ENCODE measurements around the gene CLPX.
A peak's percentile ranks its signal among the peaks of the same experiment; 100 is the strongest.

DNA sequence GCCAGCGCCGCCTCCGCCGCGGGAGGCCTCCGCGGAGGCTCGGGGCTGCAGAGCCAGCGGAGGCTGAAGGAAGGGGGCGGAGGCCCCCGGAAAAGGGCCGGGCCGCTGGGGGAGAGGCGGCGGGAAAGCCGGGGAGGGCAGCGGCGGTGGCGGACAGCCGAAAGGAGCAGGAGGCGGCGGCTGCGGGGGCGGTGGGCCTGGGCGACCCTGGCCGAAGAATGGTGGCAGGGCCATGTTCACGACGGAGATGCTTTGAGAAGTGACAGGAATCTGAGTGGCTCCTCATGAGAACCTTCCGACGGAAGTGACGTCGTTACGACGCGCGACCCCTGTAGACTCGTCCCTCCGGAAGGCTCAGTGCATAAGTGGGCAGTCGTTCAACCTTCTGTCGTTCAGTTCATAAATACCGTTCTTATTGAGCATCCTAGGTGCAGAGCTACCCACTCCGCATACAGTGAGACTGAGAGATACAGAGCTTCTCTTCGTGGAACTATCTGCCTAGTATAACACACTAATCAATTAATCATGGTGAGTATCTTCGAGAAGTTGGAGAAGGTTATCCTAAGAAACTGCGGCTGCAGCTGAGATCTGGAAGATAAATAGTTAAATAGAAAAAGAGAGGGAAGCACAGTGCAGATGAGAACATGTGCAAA is 51.5 kb downstream of the CLPX start, which contains the start of gene PDCD7:
- TF ChIP-seq, protein P1, sequence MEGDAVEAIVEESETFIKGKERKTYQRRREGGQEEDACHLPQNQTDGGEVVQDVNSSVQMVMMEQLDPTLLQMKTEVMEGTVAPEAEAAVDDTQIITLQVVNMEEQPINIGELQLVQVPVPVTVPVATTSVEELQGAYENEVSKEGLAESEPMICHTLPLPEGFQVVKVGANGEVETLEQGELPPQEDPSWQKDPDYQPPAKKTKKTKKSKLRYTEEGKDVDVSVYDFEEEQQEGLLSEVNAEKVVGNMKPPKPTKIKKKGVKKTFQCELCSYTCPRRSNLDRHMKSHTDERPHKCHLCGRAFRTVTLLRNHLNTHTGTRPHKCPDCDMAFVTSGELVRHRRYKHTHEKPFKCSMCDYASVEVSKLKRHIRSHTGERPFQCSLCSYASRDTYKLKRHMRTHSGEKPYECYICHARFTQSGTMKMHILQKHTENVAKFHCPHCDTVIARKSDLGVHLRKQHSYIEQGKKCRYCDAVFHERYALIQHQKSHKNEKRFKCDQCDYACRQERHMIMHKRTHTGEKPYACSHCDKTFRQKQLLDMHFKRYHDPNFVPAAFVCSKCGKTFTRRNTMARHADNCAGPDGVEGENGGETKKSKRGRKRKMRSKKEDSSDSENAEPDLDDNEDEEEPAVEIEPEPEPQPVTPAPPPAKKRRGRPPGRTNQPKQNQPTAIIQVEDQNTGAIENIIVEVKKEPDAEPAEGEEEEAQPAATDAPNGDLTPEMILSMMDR (IDR thresholded peaks at IDR 0.05), result no peak
- TF ChIP-seq POLR2AphosphoS5 (IDR thresholded peaks at IDR 0.05) (peak; percentile 86 to 91 (median 91)), POLR2A (IDR thresholded peaks at IDR 0.05) (peak; percentile 83), EP300 (IDR thresholded peaks at IDR 0.05; ENCODE audit: low read depth) (no peak)

Data from transverse colon (tissue), 4 donors.